NB4 (cell line): ENCODE data around the gene SLC6A12.

Source experiments
- MYC ChIP-seq: IDR thresholded peaks from 2 replicates; pipeline ENCODE4 v1.6.1; 2011; ENCODE audit warnings: low read depth, low read length
- POLR2A ChIP-seq: IDR thresholded peaks from 2 replicates; pipeline ENCODE4 v1.6.1; 2011; ENCODE audit warnings: mild to moderate bottlenecking; ENCODE audit not compliant: insufficient read length; ENCODE audit errors: extremely low read depth
- TF ChIP-seq, protein P1 (sequence below): IDR thresholded peaks from one replicate; pipeline ENCODE4 v1.5.1; 2012; ENCODE audit warnings: low read depth, low read length
- TF ChIP-seq, protein P2 (sequence below): IDR thresholded peaks from 2 replicates; pipeline ENCODE4 v1.6.1; 2011; ENCODE audit warnings: low read depth, low read length

DNA sequence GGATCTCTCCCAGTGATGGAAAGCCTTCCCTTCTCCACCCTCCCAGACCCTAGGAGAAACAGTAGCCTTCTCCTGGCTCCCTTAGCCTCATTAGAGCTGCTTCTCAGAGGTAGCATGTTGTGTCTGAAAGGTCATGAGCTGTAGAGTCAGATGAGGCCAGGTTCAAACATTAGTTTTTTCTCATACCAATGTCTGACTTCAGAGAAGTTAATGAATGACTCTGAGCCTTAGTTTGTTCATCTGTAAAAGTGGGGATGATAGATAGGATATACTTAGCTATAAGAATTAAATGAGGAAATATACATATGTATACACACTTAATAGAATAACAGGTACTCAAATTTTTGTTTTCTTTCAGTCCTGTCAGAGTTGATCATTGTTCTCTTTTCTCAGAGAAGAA is 48.2 kb upstream of the SLC6A12 start:
- TF ChIP-seq POLR2A (no peak), MYC (no peak)
- TF ChIP-seq, protein P1, sequence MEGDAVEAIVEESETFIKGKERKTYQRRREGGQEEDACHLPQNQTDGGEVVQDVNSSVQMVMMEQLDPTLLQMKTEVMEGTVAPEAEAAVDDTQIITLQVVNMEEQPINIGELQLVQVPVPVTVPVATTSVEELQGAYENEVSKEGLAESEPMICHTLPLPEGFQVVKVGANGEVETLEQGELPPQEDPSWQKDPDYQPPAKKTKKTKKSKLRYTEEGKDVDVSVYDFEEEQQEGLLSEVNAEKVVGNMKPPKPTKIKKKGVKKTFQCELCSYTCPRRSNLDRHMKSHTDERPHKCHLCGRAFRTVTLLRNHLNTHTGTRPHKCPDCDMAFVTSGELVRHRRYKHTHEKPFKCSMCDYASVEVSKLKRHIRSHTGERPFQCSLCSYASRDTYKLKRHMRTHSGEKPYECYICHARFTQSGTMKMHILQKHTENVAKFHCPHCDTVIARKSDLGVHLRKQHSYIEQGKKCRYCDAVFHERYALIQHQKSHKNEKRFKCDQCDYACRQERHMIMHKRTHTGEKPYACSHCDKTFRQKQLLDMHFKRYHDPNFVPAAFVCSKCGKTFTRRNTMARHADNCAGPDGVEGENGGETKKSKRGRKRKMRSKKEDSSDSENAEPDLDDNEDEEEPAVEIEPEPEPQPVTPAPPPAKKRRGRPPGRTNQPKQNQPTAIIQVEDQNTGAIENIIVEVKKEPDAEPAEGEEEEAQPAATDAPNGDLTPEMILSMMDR, result no peak
- TF ChIP-seq, protein P2, sequence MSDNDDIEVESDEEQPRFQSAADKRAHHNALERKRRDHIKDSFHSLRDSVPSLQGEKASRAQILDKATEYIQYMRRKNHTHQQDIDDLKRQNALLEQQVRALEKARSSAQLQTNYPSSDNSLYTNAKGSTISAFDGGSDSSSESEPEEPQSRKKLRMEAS, result no peak
